ENCODE data around the gene DLX4. TPM values are rescaled to one million over a fixed set of nuclear protein-coding genes. Genes with fewer than 3 reads are reported as not detected.

DLX4 gene
- total and polyA plus RNA-seq, 10 of the 15 experiments (the other 5 are each of a cell fraction or from before 2014, with no cell fraction given) = 0.05 to 0.29 (median 0.15) TPM

DNA sequence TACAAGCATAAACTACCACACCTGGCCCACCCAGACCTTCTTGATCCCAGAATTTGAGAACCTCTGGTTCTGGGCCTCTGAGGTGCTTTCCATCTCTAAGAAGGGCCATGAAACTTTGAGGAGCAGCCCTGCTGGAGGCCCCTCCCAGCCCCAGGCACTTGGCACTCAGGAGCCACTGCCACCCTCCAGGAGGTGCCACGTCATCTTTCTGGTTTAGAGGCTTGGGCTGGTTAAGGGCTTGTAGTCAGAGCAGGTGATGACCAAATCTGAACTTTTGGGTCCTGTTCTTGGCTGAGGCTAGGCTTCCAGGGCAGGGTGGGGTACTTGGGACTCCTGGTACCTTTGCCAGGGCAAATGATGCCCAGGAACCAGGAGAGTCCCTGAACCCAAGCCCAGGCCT lies 13.8 kb upstream of the DLX4 start:
- Histone ChIP-seq H3K4me2 (ENCODE audit: control insufficient read depth, insufficient read depth) (no peak overlapping the region), H3K36me3 (ENCODE audit: control insufficient read depth in 2 of 2, insufficient read depth in 2 of 2, low read length in 1 of 2) (no peaks in the 10 kb centered on the region), H3K27me3 (replicated peaks in 1 of 2; ENCODE audit: control insufficient read depth in 2 of 2, insufficient read depth in 2 of 2, low read length in 1 of 2) (no peaks in the 10 kb centered on the region; a peak in 2 of 4 replicates), H3K4me1 (ENCODE audit: control insufficient read depth, insufficient read depth, low read length) (no peaks in the 10 kb centered on the region), H3K9ac (ENCODE audit: control insufficient read depth, insufficient read depth, low read length) (no peak overlapping the region), H3K4me3 (no peak overlapping the region), H4K20me1 (ENCODE audit: control insufficient read depth, insufficient read depth) (no peaks in the 10 kb centered on the region), H3K27ac (ENCODE audit: control insufficient read depth, insufficient read depth) (no peak overlapping the region), H3K79me2 (ENCODE audit: control insufficient read depth, insufficient read depth, low read length) (no peaks in the 10 kb centered on the region), H3K9me3 (replicated peaks; ENCODE audit: control insufficient read depth, insufficient read depth, low read length) (no peaks in the 10 kb centered on the region), H2AFZ (ENCODE audit: control insufficient read depth, low read depth, low read length) (no peak overlapping the region)
- ChIA-PET RAD21 (ENCODE audit: unreplicated experiment) (no interaction called here), POLR2A (no interaction called here), SMC1A (ENCODE audit: uncharacterized antibody, unreplicated experiment) (interaction anchor here (1.3 kb wide), 1 partner anchor 42 kb away, joined by 6 read pairs; no protein-coding TSS in a partner anchor), CTCF (interaction anchor here (1.0 to 2.1 kb wide), 2 partner anchors 41 to 43 kb away, joined by 3 to 9 read pairs; no protein-coding TSS in a partner anchor)
- WGBS (ENCODE audit: insufficient coverage, insufficient replicate concordance, low lambda C conversion rate, missing lambda C conversion rate) = 0% methylated on average over 1 of the region's 1 CpG
- no TSS peak for BruUV-seq (replicated peaks)
- ATAC-seq (no peak), DNase-seq (ENCODE audit: low read depth, low spot score) (no peak), FAIRE-seq (no peak)
- intact Hi-C loops (cut with micrococcal nuclease; ENCODE audit: unreplicated experiment) (no loop called here), in situ Hi-C loops (cut with MboI) (no loop called here)
- TF ChIP-seq CHD2 (IDR thresholded peaks at IDR 0.05; ENCODE audit: borderline replicate concordance, low read depth, low read length) = no peak
- TF ChIP-seq, protein P1, sequence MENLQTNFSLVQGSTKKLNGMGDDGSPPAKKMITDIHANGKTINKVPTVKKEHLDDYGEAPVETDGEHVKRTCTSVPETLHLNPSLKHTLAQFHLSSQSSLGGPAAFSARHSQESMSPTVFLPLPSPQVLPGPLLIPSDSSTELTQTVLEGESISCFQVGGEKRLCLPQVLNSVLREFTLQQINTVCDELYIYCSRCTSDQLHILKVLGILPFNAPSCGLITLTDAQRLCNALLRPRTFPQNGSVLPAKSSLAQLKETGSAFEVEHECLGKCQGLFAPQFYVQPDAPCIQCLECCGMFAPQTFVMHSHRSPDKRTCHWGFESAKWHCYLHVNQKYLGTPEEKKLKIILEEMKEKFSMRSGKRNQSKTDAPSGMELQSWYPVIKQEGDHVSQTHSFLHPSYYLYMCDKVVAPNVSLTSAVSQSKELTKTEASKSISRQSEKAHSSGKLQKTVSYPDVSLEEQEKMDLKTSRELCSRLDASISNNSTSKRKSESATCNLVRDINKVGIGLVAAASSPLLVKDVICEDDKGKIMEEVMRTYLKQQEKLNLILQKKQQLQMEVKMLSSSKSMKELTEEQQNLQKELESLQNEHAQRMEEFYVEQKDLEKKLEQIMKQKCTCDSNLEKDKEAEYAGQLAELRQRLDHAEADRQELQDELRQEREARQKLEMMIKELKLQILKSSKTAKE (IDR thresholded peaks at IDR 0.05; ENCODE audit: low read depth, poor library complexity, severe bottlenecking) = no peak
- no peak for TF ChIP-seq ZNF217 (IDR thresholded peaks at IDR 0.05)
- no peak for TF ChIP-seq PAX5 (IDR thresholded peaks at IDR 0.05; ENCODE audit: borderline replicate concordance, low read depth, low read length)
- no peak for TF ChIP-seq BHLHE40 (IDR thresholded peaks at IDR 0.05; ENCODE audit: borderline replicate concordance in 1 of 2, low read depth in 2 of 2, low read length in 1 of 2)
- TF ChIP-seq, protein P2, sequence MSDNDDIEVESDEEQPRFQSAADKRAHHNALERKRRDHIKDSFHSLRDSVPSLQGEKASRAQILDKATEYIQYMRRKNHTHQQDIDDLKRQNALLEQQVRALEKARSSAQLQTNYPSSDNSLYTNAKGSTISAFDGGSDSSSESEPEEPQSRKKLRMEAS (IDR thresholded peaks at IDR 0.05; ENCODE audit: low read depth, low read length) = no peak
- TF ChIP-seq NFXL1 (IDR thresholded peaks at IDR 0.05; ENCODE audit: borderline replicate concordance) = no peak
- no peak for TF ChIP-seq SUPT20H (IDR thresholded peaks at IDR 0.05; ENCODE audit: borderline replicate concordance, control insufficient read depth, low read depth, low read length)
- TF ChIP-seq ZNF274 (IDR thresholded peaks at IDR 0.05; ENCODE audit: insufficient read depth, insufficient read length) = no peak
- TF ChIP-seq, protein P3, sequence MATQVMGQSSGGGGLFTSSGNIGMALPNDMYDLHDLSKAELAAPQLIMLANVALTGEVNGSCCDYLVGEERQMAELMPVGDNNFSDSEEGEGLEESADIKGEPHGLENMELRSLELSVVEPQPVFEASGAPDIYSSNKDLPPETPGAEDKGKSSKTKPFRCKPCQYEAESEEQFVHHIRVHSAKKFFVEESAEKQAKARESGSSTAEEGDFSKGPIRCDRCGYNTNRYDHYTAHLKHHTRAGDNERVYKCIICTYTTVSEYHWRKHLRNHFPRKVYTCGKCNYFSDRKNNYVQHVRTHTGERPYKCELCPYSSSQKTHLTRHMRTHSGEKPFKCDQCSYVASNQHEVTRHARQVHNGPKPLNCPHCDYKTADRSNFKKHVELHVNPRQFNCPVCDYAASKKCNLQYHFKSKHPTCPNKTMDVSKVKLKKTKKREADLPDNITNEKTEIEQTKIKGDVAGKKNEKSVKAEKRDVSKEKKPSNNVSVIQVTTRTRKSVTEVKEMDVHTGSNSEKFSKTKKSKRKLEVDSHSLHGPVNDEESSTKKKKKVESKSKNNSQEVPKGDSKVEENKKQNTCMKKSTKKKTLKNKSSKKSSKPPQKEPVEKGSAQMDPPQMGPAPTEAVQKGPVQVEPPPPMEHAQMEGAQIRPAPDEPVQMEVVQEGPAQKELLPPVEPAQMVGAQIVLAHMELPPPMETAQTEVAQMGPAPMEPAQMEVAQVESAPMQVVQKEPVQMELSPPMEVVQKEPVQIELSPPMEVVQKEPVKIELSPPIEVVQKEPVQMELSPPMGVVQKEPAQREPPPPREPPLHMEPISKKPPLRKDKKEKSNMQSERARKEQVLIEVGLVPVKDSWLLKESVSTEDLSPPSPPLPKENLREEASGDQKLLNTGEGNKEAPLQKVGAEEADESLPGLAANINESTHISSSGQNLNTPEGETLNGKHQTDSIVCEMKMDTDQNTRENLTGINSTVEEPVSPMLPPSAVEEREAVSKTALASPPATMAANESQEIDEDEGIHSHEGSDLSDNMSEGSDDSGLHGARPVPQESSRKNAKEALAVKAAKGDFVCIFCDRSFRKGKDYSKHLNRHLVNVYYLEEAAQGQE (IDR thresholded peaks at IDR 0.05; ENCODE audit: low read depth, low read length) = no peak
- no peak for TF ChIP-seq SMAD5 (IDR thresholded peaks at IDR 0.05; ENCODE audit: low read depth)
